ENCODE results near the gene VEGFB. TPM values are rescaled to one million over a fixed set of nuclear protein-coding genes. Genes with fewer than 3 reads are reported as not detected.

VEGFB gene
- total RNA-seq, 1 donor from 2014 or later: 150 TPM

GRCh38 chr11:64203421-64204079, 30.8 kb upstream of the VEGFB start:
- Histone ChIP-seq H3K4me3 (no peak overlapping the region), H3K27me3 (ENCODE audit: low read depth) (no peaks in the 10 kb centered on the region), H3K27ac (no peak overlapping the region), H3K4me1 (peaks cover 44% of the 10 kb centered on the region), H3K36me3 (peaks cover 66% of the 10 kb centered on the region), H3K9me3 (no peaks in the 10 kb centered on the region)
- ATAC-seq (no peak), DNase-seq (no peak)
- intact Hi-C loops (cut with DNase I): no loop called here
- TF ChIP-seq CTCF (IDR thresholded peaks at IDR 0.05): no peak

GRCh38 chr11:64204080-64204440, 30.3 kb upstream of the VEGFB start:
- no peak for TF ChIP-seq CTCF (IDR thresholded peaks at IDR 0.05)
- ATAC-seq (no peak), DNase-seq (no peak)
- H3K4me3 ChIP-seq: no peak overlapping the region
- H3K27me3 ChIP-seq (ENCODE audit: low read depth): no peaks in the 10 kb centered on the region
- no peak overlapping the region for H3K27ac ChIP-seq
- H3K9me3 ChIP-seq: no peaks in the 10 kb centered on the region
- H3K36me3 ChIP-seq: peaks cover 61% of the 10 kb centered on the region
- H3K4me1 ChIP-seq: peaks cover 49% of the 10 kb centered on the region
- intact Hi-C loops (cut with DNase I): no loop called here

- no peak overlapping the region for H3K27ac ChIP-seq
- H3K9me3 ChIP-seq: no peaks in the 10 kb centered on the region
- H3K36me3 ChIP-seq: peaks cover 57% of the 10 kb centered on the region
- peak; percentile 77 for TF ChIP-seq CTCF (IDR thresholded peaks at IDR 0.05)
- peak; percentile 78 to 79 for ATAC-seq
- H3K27me3 ChIP-seq (ENCODE audit: low read depth): no peaks in the 10 kb centered on the region
- no peak overlapping the region for H3K4me3 ChIP-seq
- DNase-seq: peak; percentile 91
- peaks cover 50% of the 10 kb centered on the region for H3K4me1 ChIP-seq
- intact Hi-C loops (cut with DNase I): no loop called here
Observed at GRCh38 chr11:64204464-64204989, 29.9 kb upstream of the VEGFB start.

- DNase-seq: peak; percentile 89
- Histone ChIP-seq H3K27ac (peak within 1 kb of the TSS; percentile 85), H3K27me3 (ENCODE audit: low read depth) (no peaks in the 10 kb centered on the region), H3K4me3 (peak within 1 kb of the TSS; percentile 64), H3K4me1 (peaks cover 50% of the 10 kb centered on the region), H3K9me3 (no peaks in the 10 kb centered on the region), H3K36me3 (peaks cover 54% of the 10 kb centered on the region)
- intact Hi-C loops (cut with DNase I): no loop called here
- peak; percentile 66 to 77 for ATAC-seq
- no peak for TF ChIP-seq CTCF (IDR thresholded peaks at IDR 0.05)
Observed at GRCh38 chr11:64206457-64207255, 27.7 kb upstream of the VEGFB start, which contains the start of gene FERMT3. Gene FERMT3, plus strand, starts transcription at chr11:64206721. Its CDS starts 644 bp downstream, at chr11:64207365.

GRCh38 chr11:64207256-64208085, 26.9 kb upstream of the VEGFB start:
- intact Hi-C loops (cut with DNase I): no loop called here
- H3K9me3 ChIP-seq: no peaks in the 10 kb centered on the region
- TF ChIP-seq CTCF (IDR thresholded peaks at IDR 0.05): no peak
- H3K4me3 ChIP-seq: peak overlapping the region; percentile 64
- H3K36me3 ChIP-seq: peaks cover 54% of the 10 kb centered on the region
- DNase-seq (peak; percentile 79), ATAC-seq (peak; percentile 58)
- peaks cover 50% of the 10 kb centered on the region for H3K4me1 ChIP-seq
- no peaks in the 10 kb centered on the region for H3K27me3 ChIP-seq (ENCODE audit: low read depth)
- H3K27ac ChIP-seq: peak overlapping the region; percentile 85
